Activated naive CD8-positive, alpha-beta T cell treated with anti-CD3 and anti-CD28 coated beads, Interleukin-2, amount 50 U/mL, for 24 hours (primary cell): ENCODE results near the gene S1PR2.
"Not testable (repeated sequence)": the region's sequence is repeated elsewhere in the genome, so short reads cannot be mapped to it uniquely, and the experiment has no call there.

Source experiments
- ATAC-seq: fragments of 150-1000 bp; cut with Tn5 transposase; one replicate; pipeline ENCODE4 v1.10.0; 2021
- DNase-seq: peaks from one replicate; pipeline ENCODE4 v3.0.0; 2021
- H3K27ac Mint-ChIP-seq: one replicate; pipeline ENCODE4 v1.8.0; 2021; ENCODE audit warnings: mild to moderate bottlenecking, mixed read lengths
- H3K27me3 Mint-ChIP-seq: one replicate; pipeline ENCODE4 v1.8.0; 2021; ENCODE audit warnings: mixed read lengths
- H3K36me3 Mint-ChIP-seq: one replicate; pipeline ENCODE4 v1.8.0; 2021; ENCODE audit warnings: low read depth, mixed read lengths
- H3K4me1 Mint-ChIP-seq: one replicate; pipeline ENCODE4 v1.8.0; 2021; ENCODE audit warnings: mixed read lengths
- H3K4me3 Mint-ChIP-seq: one replicate; pipeline ENCODE4 v1.8.0; 2021; ENCODE audit warnings: mild to moderate bottlenecking, moderate library complexity, mixed read lengths
- H3K9me3 Mint-ChIP-seq: one replicate; pipeline ENCODE4 v1.8.0; 2021; ENCODE audit warnings: mixed read lengths

Gene S1PR2

GRCh38 chr19:10194500-10195198 is 36.5 kb downstream of the S1PR2 start, which contains the start of gene DNMT1:
Gene DNMT1, minus strand, starts transcription at chr19:10194953. Its CDS starts 54 bp downstream, at chr19:10194899.
- peak; percentile 95 for ATAC-seq
- Mint-ChIP-seq H3K4me3 (peak within 1 kb of the TSS; percentile 96), H3K27me3 (peaks cover 2% of the 10 kb centered on the region), H3K36me3 (peaks cover 30% of the 10 kb centered on the region), H3K9me3 (no peaks in the 10 kb centered on the region), H3K4me1 (peaks cover 53% of the 10 kb centered on the region), H3K27ac (peak within 1 kb of the TSS; percentile 97)
- peak; percentile 99 for DNase-seq

DNA sequence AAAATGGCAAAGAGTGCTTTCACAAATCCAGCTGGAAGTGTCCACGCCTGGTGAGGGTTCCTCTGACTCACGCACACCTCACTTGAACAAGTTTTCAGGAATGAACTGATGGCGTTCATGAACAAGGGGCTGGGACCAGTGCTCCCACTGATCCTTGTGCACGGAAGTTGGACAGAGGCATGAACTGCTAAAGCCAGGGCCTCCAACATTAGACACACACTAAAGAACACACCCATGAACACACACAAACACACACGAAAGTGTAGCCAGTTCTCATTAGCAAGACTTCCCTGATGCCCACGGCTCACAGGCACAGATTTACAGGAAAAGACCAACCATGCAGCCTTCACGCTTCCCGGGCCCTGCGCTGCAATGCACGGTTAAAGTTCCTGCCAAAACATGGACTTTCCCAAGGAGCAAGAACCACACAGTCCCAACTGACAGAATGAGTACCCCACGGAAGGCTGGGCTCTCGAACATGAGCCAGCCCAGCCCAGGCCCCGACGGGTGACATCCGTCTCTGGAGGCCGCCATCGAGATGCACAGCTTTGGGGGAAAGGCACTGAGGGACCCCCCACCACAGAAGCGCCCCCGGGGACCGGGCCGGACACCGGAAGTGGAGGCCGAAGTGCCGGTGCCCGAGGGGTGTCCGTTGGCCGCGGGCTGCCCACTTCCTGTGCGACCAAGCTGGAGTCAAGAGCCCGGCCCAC is 37.2 kb downstream of the S1PR2 start:
- peaks cover 35% of the 10 kb centered on the region for H3K36me3 Mint-ChIP-seq
- H3K9me3 Mint-ChIP-seq, result no peaks in the 10 kb centered on the region
- peak overlapping the region; percentile 97 for H3K27ac Mint-ChIP-seq
- H3K4me1 Mint-ChIP-seq, result peaks cover 54% of the 10 kb centered on the region
- ATAC-seq (no peak), DNase-seq (peak; percentile 47)
- H3K4me3 Mint-ChIP-seq, result peak overlapping the region; percentile 96
- H3K27me3 Mint-ChIP-seq, result peaks cover 2% of the 10 kb centered on the region

GRCh38 chr19:10192922-10193321 is 38.2 kb downstream of the S1PR2 start:
- peaks cover 55% of the 10 kb centered on the region for H3K4me1 Mint-ChIP-seq
- DNase-seq (no peak), ATAC-seq (no peak)
- H3K27me3 Mint-ChIP-seq, result peaks cover 2% of the 10 kb centered on the region
- H3K27ac Mint-ChIP-seq, result peak overlapping the region; percentile 97
- no peaks in the 10 kb centered on the region for H3K9me3 Mint-ChIP-seq
- peaks cover 40% of the 10 kb centered on the region for H3K36me3 Mint-ChIP-seq
- peak overlapping the region; percentile 96 for H3K4me3 Mint-ChIP-seq

- H3K27me3 Mint-ChIP-seq, result peaks cover 2% of the 10 kb centered on the region
These were observed 39.8 kb downstream of the S1PR2 start for GRCh38 chr19:10191347-10191746.

DNA sequence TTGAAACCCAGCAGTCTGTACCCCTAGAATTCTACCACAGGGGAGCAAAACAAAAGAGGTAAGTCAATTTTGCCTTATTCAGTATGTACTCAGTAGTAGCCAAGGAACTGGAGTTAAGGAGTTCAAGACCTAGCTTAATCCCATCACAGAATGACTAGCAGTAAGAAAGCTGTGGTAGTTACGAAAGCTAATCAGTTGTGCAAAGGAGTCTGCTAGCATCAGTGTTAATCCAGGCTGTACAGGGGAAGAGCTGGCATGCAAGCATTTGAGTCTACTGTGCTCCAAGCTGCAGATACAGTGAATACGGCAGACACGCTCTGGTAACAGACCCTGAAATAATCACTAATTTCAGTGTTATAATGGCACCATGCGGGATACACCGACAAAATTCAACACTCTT is 41.1 kb downstream of the S1PR2 start:
- no peaks in the 10 kb centered on the region for H3K9me3 Mint-ChIP-seq
- peaks cover 57% of the 10 kb centered on the region for H3K36me3 Mint-ChIP-seq
- H3K4me1 Mint-ChIP-seq, result peaks cover 49% of the 10 kb centered on the region
- H3K27ac Mint-ChIP-seq, result peak overlapping the region; percentile 6
- ATAC-seq, result no peak
- H3K4me3 Mint-ChIP-seq, result peak overlapping the region; percentile 15
- no peak for DNase-seq
- peaks cover 2% of the 10 kb centered on the region for H3K27me3 Mint-ChIP-seq

More at GRCh38 chr19:10191347-10191746, 39.8 kb downstream of the S1PR2 start:
- Mint-ChIP-seq H3K36me3 (peaks cover 50% of the 10 kb centered on the region), H3K4me3 (no peak overlapping the region), H3K4me1 (peaks cover 54% of the 10 kb centered on the region), H3K9me3 (no peaks in the 10 kb centered on the region), H3K27ac (no peak overlapping the region)
- ATAC-seq (no peak), DNase-seq (no peak)

DNA sequence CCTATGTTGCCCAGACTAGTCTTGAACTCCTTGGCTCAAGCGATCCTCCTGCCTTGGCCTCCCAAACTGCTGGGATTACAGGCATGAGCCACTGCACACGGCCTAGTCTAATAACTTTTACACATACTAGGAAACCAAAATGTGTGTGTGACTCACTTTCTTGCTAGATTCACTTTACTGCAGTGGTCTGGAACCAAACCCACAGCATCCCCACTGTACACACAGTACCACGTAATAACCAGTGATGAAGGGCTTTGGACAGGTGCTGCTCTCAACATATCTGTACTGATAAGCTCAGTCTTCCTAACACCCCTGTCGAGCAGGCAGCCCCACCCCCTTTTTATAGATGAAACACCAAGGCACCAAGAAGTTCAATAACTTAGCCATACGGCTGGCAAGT is 41.5 kb downstream of the S1PR2 start:
- H3K36me3 Mint-ChIP-seq, result peaks cover 57% of the 10 kb centered on the region
- peaks cover 2% of the 10 kb centered on the region for H3K27me3 Mint-ChIP-seq
- peak overlapping the region; percentile 15 for H3K4me3 Mint-ChIP-seq
- peak overlapping the region; percentile 6 for H3K27ac Mint-ChIP-seq
- H3K4me1 Mint-ChIP-seq, result peaks cover 47% of the 10 kb centered on the region
- peak; percentile 72 for ATAC-seq
- no peaks in the 10 kb centered on the region for H3K9me3 Mint-ChIP-seq
- peak; percentile 31 for DNase-seq

DNA sequence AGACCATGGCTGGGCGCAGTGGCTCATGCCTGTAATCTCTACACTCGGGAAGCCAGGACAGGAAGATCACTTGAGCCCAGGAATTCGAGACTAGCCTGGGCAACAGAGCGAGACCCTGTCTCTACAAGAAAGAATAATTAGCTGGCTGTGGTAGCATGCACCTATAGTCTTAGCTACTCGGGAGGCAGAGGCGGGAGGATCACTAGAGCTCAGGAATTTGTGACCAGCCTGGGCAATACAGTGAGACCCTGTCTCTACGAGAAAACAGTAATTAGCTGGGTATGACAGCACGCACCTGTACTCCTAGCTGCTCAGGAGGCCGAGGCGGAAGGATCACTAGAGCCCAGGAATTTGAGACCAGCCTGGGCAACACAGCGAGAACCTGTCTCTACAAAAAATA is 43.8 kb downstream of the S1PR2 start:
- no peak for ATAC-seq
- no peak overlapping the region for H3K27ac Mint-ChIP-seq
- no peaks in the 10 kb centered on the region for H3K9me3 Mint-ChIP-seq
- H3K36me3 Mint-ChIP-seq, result peaks cover 44% of the 10 kb centered on the region
- DNase-seq, result no peak
- H3K4me1 Mint-ChIP-seq, result peaks cover 39% of the 10 kb centered on the region
- no peak overlapping the region for H3K4me3 Mint-ChIP-seq
- no peaks in the 10 kb centered on the region for H3K27me3 Mint-ChIP-seq

- Mint-ChIP-seq H3K36me3 (peaks cover 48% of the 10 kb centered on the region), H3K27ac (no peak overlapping the region), H3K4me1 (peaks cover 22% of the 10 kb centered on the region)
These were observed 46.5 kb downstream of the S1PR2 start for GRCh38 chr19:10184636-10185035.

DNA sequence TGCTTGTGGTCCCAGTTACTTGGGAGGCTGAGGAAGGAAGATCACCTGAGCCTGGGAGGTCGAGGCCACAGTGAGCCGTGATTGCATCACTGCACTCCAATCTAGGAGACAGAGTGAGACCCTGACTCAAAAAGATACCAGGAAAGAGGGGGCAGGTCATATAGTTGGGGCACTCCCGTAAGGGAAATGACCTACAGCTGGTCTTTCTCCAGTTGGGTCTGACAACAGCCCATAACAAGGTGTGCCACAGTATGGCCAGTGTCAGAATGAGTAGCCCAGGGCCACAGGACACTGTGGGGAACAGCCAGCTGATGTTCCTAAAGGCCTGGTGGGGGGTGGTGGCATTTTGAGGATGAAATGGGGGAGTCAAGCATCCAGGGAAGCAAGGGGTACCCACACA is 47.2 kb downstream of the S1PR2 start:
- Mint-ChIP-seq H3K27me3 (no peaks in the 10 kb centered on the region), H3K4me3 (no peak overlapping the region), H3K27ac (no peak overlapping the region), H3K4me1 (peaks cover 17% of the 10 kb centered on the region), H3K36me3 (peaks cover 50% of the 10 kb centered on the region), H3K9me3 (no peaks in the 10 kb centered on the region)
- DNase-seq (no peak), ATAC-seq (no peak)

More at GRCh38 chr19:10184636-10185035, 46.5 kb downstream of the S1PR2 start:
- Mint-ChIP-seq H3K27me3 (no peaks in the 10 kb centered on the region), H3K4me3 (no peak overlapping the region), H3K9me3 (no peaks in the 10 kb centered on the region)
- DNase-seq (no peak), ATAC-seq (no peak)

DNA sequence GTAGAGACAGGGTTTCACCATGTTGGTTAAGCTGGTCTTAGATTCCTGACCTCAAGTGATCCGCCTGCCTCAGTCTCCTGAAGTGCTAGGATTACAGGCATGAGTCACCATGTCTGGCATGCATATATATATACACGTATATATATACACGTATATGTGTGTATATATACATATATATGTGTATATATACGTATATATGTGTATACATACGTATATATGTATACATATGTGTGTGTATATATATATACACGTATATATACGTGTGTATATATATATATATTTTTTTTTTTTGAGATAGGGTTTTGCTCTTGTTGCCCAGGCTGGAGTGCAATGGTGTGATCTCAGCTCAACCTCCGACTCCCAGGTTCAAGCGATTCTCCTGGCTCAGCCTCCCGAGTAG is 48.3 kb downstream of the S1PR2 start:
- Mint-ChIP-seq H3K4me1 (peaks cover 12% of the 10 kb centered on the region), H3K4me3 (no peak overlapping the region), H3K27me3 (no peaks in the 10 kb centered on the region), H3K9me3 (no peaks in the 10 kb centered on the region), H3K27ac (no peak overlapping the region), H3K36me3 (peaks cover 46% of the 10 kb centered on the region)
- no peak for DNase-seq
- no peak for ATAC-seq

- peaks cover 44% of the 10 kb centered on the region for H3K36me3 Mint-ChIP-seq
- ATAC-seq, result no peak
- H3K27ac Mint-ChIP-seq, result no peak overlapping the region
These were observed 49.1 kb downstream of the S1PR2 start for GRCh38 chr19:10182076-10182475.

DNA sequence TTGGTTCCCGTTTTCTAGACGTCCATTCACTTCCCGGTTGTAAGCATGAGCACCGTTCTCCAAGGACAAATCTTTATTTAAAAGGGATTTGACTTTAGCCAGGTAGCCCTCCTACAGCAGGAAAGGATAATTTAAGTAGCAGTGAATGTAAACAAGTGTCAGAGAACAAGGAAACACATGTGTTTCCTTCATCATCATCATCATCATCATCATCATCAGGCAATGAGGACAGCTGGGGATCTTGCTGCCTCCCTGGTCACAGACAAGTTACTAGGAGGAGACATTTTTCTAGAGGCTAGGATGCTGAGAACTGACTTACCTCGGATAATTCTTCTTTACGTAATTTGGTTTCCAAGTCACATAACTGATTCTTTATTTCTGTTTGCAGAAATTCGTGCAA is 50.7 kb downstream of the S1PR2 start:
- H3K4me1 Mint-ChIP-seq, result peaks cover 8% of the 10 kb centered on the region
- no peak overlapping the region for H3K4me3 Mint-ChIP-seq

More at GRCh38 chr19:10182076-10182475, 49.1 kb downstream of the S1PR2 start:
- DNase-seq, result no peak
- H3K4me1 Mint-ChIP-seq, result peaks cover 11% of the 10 kb centered on the region
- H3K27me3 Mint-ChIP-seq, result no peaks in the 10 kb centered on the region
- no peak overlapping the region for H3K4me3 Mint-ChIP-seq
- no peaks in the 10 kb centered on the region for H3K9me3 Mint-ChIP-seq

DNA sequence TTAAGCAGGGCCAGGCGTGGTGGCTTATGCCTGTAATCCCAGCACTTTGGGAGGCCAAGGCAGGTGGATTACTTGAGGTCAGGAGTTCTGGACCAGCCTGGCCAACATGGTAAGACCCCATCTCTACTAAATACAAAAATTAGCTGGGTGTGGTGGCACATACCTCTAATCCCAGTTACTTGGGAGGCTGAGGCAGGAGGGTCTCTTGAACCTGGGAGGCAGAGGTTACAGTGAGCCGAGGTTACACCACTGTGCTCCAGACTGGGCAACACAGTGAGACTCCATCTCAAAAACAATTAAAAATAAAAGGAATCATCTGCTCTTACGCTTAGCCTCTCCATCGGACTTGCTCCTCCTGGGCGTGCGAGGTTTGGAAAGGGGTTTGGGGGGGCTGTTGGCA is 51.1 kb downstream of the S1PR2 start:
- ATAC-seq, H3K27ac Mint-ChIP-seq, DNase-seq, H3K4me1 Mint-ChIP-seq, H3K9me3 Mint-ChIP-seq, H3K4me3 Mint-ChIP-seq, H3K27me3 Mint-ChIP-seq: not testable (repeated sequence)
- H3K36me3 Mint-ChIP-seq, result peaks cover 49% of the 10 kb centered on the region

More for the DNA sequence above, 50.7 kb downstream of the S1PR2 start:
- H3K27ac Mint-ChIP-seq, result no peak overlapping the region
- DNase-seq, result no peak
- peaks cover 46% of the 10 kb centered on the region for H3K36me3 Mint-ChIP-seq
- H3K27me3 Mint-ChIP-seq, result no peaks in the 10 kb centered on the region
- no peak for ATAC-seq
- H3K9me3 Mint-ChIP-seq, result no peaks in the 10 kb centered on the region

GRCh38 chr19:10173527-10173926 is 57.6 kb downstream of the S1PR2 start:
- Mint-ChIP-seq H3K27ac (no peak overlapping the region), H3K36me3 (peaks cover 71% of the 10 kb centered on the region), H3K9me3 (no peaks in the 10 kb centered on the region), H3K4me3 (no peak overlapping the region), H3K27me3 (no peaks in the 10 kb centered on the region), H3K4me1 (peaks cover 5% of the 10 kb centered on the region)
- ATAC-seq, result no peak
- DNase-seq, result no peak
